GM08714 (cell line): Measurements from ENCODE around the gene ADCY2.

Source experiments
- H3K4me3 ChIP-seq: fragments of 200-500 bp; sonication (Bioruptor generic); 2 replicates; pipeline ENCODE4 v1.5.1; 2014; ENCODE audit warnings: mild to moderate bottlenecking, low read length, inconsistent platforms
- ZNF274 ChIP-seq: IDR thresholded peaks from 2 replicates; pipeline ENCODE4 v1.6.1; 2012; ENCODE audit warnings: mild to moderate bottlenecking, low read depth, low read length

Gene ADCY2

DNA sequence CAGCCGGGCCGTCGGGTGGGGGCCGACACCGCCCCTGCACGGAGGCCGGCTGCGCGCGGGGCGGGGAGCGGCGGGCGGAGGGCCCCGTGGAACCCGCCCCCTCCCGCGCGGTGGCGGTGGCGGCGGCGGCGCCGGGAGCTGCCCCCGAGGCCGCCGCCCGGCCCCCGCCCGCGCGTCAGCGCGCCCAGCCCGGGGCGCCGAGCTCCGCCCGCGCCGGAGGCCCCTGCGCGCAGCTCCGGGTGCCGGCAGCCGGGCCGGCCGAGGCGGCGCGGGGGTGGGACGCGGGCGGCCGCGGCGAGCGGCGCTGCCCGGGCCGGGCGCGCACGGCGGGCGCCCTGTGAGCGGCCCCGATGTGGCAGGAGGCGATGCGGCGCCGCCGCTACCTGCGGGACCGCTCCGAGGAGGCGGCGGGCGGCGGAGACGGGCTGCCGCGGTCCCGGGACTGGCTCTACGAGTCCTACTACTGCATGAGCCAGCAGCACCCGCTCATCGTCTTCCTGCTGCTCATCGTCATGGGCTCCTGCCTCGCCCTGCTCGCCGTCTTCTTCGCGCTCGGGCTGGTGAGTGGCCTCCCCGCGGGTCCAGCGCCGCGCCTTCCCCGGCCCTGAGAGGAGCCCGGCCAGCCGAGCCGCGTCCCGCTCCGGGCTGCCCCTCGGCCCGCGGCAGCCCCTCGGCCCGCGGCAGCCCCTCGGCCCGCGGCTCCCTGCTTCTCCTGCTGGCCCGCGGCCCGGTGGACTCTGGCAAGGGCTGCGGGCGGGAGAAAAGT, at the start of gene ADCY2:
ADCY2 (plus strand) TSS at position 192 of the 766 bp plus-strand sequence; CDS start at position 351, 159 bp downstream.
- H3K4me3 ChIP-seq = no peak within 1 kb of the TSS; the same call in 1 of the 2 replicates

DNA sequence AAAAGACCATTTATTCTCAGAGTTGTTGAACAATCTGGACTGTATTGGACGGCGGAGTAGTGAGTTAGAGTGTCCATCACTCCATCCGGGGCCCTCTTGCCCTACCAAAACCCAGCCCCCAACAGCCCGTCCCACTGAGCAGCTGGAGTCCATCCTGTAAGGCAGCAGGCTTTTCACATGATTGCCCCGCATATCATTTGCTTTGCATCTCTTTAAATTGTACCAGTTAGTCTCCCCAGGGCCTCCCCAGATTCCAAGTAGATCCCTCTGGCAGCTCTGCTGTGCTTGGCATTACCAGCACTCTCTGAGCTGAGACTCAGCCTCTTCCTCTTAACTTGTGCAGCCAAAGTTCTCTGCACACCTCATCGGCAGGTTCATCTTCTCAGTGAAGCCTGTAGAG, 48.6 kb upstream of the ADCY2 start:
- no peak for TF ChIP-seq ZNF274
- no peak overlapping the region for H3K4me3 ChIP-seq

More for the DNA sequence above, at the start of gene ADCY2:
- no peak for TF ChIP-seq ZNF274

DNA sequence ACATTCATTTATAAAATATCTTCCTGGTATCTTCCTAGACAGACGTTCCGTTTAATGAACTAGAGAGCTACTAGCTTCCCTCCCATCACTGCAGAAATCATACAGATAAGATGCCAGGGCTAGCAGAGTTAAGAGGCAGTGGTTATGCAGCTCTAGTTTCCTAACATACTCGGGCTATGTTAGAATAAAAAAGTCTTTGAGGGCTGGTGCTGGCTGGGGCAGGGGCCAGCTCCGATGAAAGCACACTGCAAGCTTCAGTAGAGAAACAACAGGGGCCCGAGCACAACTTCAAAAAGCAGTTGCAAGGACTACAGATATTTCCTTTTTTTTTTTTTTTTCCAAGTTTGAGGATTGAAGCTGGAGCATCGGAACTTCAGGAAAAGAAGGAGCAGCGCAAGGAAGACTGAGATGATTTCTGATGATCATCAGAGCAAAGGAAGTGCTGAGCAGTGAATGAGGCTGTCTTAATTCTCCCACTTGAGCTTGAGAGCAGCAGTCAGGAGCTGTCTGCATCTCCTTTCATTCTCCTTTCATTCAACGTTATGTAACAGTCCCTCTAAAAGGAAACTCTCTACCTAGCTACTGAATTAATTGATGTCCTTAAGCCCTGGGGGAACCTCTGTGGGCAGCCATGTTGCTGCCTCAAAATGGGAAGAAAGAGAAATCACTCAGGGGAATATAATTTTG, 47.6 kb upstream of the ADCY2 start:
- TF ChIP-seq ZNF274 = no peak

DNA sequence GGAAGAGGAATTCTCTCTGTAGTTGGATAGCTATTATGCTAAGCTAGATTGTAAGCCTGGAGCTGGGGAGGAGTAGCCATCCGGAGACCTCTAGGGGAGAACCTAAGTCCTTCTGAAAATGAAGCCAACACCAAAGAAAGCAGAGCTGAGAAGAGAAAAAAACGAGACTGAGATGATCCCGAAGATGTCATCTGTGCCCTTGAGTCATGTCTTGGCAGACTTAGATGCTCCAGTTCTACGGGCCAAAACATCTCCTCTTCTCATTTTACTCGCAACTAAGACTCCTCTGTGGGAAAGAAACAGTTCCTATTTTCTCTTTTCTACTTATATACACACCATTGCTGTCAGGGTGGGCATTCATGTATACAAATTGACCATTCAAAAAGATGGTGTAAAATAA, 34.3 kb upstream of the ADCY2 start:
- TF ChIP-seq ZNF274 = no peak
- H3K4me3 ChIP-seq = no peak overlapping the region

More for the DNA sequence above, 47.6 kb upstream of the ADCY2 start:
- no peak overlapping the region for H3K4me3 ChIP-seq

DNA sequence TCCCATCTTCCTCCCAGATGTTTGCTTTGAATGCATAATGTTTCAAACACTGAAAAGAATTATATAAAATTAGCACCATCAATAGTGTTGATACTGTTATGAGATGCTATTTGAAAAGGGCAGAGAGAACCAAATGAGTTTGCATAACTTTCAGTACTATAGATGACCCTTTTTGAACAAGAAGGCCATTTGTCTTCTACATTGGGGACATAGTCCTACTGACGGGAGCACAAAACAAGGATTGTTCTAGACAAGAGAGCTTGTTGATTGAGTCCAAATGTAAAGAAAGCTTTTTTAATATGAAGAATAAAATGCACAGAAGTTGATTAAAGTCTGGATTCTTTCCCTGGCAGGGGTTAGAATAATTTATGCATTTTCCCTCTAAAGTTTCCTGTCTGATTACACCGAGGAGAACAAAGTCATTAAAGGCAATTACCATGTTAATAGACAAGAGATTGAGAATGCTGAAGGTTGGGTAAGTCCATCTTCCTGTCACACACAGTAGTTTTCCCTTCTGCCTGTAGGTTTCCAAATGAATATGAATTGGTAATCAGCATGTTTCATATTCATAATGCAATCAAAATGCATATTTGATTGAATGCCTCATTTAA, 32.8 kb upstream of the ADCY2 start:
- no peak overlapping the region for H3K4me3 ChIP-seq
- TF ChIP-seq ZNF274 = no peak

DNA sequence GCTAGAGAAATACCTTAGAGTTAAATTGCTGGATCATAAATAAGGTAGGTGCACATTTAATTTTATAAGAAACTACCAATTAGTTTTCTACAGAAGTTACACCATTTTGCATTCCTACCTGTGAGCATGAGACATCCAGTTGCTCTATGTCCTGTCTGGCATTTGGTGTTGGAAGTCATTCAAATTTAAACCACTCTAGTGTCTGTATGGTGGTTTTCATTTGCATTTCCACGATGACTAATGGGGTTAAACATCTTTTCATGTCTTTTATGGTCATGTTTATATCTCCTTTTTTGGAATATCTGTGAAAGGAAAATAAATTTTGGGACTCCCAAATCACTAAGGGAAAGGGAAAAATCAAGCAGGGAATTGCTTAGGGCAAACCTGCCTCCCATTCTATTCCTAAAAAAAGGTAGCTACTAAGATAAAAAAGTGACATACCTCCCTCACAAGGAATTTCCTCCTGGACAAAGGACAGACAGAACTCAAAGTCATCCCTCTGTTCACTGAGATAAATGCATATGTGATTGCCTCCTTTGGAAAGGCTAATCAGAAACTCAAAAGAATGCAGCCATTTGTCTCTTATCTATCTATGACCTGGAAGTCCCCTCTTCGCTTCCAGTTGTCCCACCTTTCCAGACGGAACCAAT, 31.6 kb upstream of the ADCY2 start:
- no peak overlapping the region for H3K4me3 ChIP-seq

DNA sequence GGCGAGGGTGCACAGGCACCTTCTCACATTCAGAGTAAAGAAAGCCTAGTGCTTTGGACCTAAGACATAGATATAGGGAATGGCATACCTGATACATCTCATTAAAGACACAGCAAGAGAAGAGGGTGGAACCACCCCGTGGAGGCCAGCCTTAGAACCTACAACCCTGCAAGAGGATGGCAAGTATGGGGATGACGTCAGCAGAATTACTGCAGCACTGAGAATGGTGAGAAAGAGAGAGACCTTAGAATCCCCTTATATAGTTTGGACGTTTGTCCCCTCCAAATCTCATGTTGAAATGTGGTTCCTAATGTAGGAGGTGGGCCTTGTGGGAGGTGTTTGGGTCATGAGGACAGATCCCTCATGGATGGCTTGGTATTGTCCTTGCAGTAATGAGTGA, 28.2 kb upstream of the ADCY2 start:
- H3K4me3 ChIP-seq = no peak overlapping the region
- no peak for TF ChIP-seq ZNF274

More for the DNA sequence above, 31.6 kb upstream of the ADCY2 start:
- no peak for TF ChIP-seq ZNF274

DNA sequence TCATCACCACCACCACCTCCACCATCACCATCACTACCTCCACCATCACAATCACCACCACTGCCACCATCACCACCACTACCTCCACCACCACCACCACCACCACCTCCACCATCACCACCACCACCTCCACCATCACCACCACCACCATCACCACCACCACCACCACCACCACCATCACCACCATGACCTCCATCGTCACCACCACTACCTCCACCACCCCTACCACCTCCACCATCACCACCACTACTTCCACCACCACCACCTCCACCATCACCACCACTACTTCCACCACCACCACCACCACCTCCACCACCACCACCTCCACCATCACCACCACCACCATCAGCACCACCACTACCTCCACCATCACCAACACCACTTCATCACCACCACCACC, 23.5 kb upstream of the ADCY2 start:
- no peak overlapping the region for H3K4me3 ChIP-seq

DNA sequence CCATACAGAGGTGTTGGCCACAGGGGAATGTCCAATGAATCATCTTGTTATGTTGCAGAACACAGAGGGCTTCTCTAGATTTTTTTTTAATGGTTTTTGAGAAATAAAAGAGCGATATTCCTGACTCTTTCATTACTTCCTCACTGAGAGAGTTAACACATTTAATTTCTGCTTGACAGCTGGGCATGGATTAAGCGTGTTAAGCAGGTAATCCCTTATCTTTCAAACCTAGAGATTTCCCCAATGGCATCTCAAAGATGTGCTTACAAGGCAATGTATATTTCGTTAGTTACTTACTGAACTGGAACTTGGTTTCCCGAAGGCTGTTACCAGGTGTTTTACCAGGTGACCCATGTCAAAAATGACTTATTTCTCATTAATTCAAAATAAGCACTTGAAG, 21.8 kb upstream of the ADCY2 start:
- H3K4me3 ChIP-seq = no peak overlapping the region
- no peak for TF ChIP-seq ZNF274

More for the DNA sequence above, 23.5 kb upstream of the ADCY2 start:
- no peak for TF ChIP-seq ZNF274

DNA sequence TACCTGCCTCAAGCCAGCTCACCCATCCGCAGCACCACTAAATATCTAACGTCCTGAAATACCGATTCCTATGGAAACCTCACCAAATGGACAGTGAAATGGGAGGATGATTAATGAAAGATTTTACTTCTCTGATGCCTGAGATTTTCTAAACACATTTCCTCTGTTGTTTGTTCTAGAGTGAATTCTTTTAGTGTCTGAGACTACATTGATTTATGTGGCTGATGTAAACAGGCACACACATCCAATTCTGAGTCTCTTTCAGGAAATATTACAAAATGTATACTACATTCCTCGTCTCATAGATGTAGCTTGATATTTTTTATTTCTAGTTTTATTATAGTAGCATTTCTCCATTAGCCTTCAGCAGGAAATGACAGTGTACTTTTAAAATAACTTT, 20.5 kb upstream of the ADCY2 start:
- no peak for TF ChIP-seq ZNF274
- no peak overlapping the region for H3K4me3 ChIP-seq

DNA sequence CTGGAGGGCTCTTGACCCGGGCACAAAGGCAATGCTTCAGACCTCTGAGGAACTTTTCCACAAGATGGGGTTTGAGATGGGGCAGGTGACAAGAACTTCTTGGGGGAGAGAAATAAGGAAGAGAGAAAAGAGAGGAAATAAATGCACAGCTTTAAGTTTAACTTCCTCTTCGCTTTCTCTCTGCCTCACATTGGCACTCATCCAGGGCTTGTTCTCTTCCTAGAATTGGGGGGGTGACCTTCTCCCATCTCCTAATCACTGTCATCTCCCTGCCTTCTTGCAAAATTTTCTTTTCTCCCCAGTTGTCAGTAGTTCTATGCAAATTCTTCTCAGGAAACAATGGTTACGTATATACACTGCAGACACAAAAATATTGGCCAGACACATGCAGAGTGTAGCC, 19.1 kb upstream of the ADCY2 start:
- no peak for TF ChIP-seq ZNF274
- no peak overlapping the region for H3K4me3 ChIP-seq

DNA sequence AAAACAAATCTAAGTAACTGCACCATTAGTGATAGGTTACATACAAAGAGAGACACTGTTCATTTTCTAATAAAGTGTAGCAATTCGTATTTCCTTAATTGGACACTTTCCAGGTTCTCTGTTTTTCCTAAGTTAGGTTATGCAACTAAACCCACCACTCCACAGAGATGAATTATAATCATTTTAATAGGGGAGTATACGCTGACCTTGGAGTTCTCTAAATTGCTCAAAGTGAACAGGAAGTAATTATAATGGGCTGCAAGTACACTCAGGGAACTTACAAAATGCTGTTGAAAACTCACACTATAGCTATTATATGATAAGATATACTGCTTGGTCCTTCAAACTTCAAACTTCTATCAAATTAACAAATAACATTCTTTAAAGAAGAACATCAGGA, 18.2 kb upstream of the ADCY2 start:
- no peak overlapping the region for H3K4me3 ChIP-seq
- no peak for TF ChIP-seq ZNF274

DNA sequence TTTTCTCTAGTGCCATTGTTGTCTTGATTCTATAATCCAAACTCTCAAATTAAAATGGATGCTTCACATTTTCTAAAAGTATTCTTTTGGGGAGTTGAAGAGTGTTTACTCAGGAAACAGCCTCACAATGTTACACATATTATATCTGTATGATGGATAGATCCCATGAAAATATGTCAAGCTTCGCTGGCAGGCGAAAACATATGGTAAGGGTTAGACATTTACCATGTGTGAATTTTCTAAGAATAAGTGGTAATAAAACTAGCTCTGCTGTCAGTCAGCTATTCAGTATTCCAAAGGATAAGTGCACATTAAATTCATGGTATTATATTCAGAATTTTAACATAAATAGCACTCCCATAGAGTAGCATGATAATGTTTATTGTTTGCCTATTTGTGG, 13.3 kb upstream of the ADCY2 start:
- no peak overlapping the region for H3K4me3 ChIP-seq
- no peak for TF ChIP-seq ZNF274

DNA sequence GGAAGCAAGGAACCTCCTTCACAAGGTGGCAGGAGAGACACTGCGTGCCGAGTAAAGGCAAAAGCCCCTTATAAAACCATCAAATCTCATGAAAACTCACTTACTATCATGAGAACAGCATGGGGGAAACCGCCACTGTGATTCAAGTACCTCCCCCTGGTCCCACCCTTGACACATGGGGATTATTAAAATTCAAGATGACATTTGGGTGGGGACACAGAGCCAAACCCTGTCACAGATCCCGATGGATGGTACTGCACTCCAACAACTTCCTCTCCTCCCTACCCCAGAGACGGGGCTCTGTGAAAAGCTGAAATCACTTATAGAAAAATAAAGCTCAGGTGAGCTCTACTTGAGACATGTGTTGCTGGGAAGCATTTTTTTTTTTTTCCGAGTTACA, 10.3 kb upstream of the ADCY2 start:
- no peak overlapping the region for H3K4me3 ChIP-seq
- no peak for TF ChIP-seq ZNF274
